KMS-11 (cell line): ENCODE measurements around the gene RIOK2.

Source experiments
- H2AFZ ChIP-seq: fragments of 200-600 bp; sonication (generic); 2 replicates; pipeline ENCODE4 v1.6.1; 2016; ENCODE audit warnings: antibody characterized with exemption, mixed run types, low read depth
- H3K27ac ChIP-seq: fragments of 200-600 bp; sonication (generic); 2 replicates; pipeline ENCODE4 v1.6.1; 2016; ENCODE audit warnings: mild to moderate bottlenecking, mixed run types
- H3K27me3 ChIP-seq: fragments of 200-600 bp; sonication (generic); 2 replicates; pipeline ENCODE4 v1.6.1; 2017; ENCODE audit warnings: mild to moderate bottlenecking, low read depth, mixed run types, moderate library complexity; ENCODE audit not compliant: insufficient read depth
- H3K36me3 ChIP-seq: fragments of 200-600 bp; sonication (generic); 2 replicates; pipeline ENCODE4 v1.6.1; 2017; ENCODE audit warnings: mild to moderate bottlenecking, mixed run types; ENCODE audit not compliant: insufficient read depth
- H3K4me1 ChIP-seq: fragments of 200-600 bp; sonication (generic); 2 replicates; pipeline ENCODE4 v1.6.1; 2016; ENCODE audit warnings: mild to moderate bottlenecking, low read depth, mixed run types; ENCODE audit not compliant: poor library complexity, severe bottlenecking
- H3K4me2 ChIP-seq: fragments of 200-600 bp; sonication (generic); 2 replicates; pipeline ENCODE4 v1.7.0; 2016; ENCODE audit warnings: mild to moderate bottlenecking, mixed run types
- H3K4me3 ChIP-seq: fragments of 200-600 bp; sonication (generic); IDR thresholded peaks from 2 replicates; pipeline ENCODE4 v1.6.1; 2017; ENCODE audit warnings: low read depth, low read length, mixed read lengths; ENCODE audit not compliant: insufficient read depth
- H3K79me2 ChIP-seq: fragments of 200-600 bp; sonication (generic); 2 replicates; pipeline ENCODE4 v1.6.1; 2016; ENCODE audit warnings: low read depth, mixed run types; ENCODE audit not compliant: insufficient read depth
- H3K9ac ChIP-seq: fragments of 200-600 bp; sonication (generic); 2 replicates; pipeline ENCODE4 v1.6.1; 2016; ENCODE audit warnings: mild to moderate bottlenecking, mixed run types
- H4K20me1 ChIP-seq: fragments of 200-600 bp; sonication (generic); 2 replicates; pipeline ENCODE4 v1.6.1; 2016; ENCODE audit warnings: mild to moderate bottlenecking, mixed run types; ENCODE audit not compliant: insufficient read depth
- CTCF ChIP-seq: fragments of 200-600 bp; sonication (generic); conservative IDR thresholded peaks from 2 replicates; pipeline ENCODE4 v1.6.1; 2017; ENCODE audit warnings: low read depth, mild to moderate bottlenecking, antibody characterized with exemption, low read length, moderate library complexity, mixed read lengths

The RIOK2 gene

GRCh38 chr5:97208714-97209113, 25.7 kb upstream of the RIOK2 start:
- no peak overlapping the region for H3K4me2 ChIP-seq

DNA sequence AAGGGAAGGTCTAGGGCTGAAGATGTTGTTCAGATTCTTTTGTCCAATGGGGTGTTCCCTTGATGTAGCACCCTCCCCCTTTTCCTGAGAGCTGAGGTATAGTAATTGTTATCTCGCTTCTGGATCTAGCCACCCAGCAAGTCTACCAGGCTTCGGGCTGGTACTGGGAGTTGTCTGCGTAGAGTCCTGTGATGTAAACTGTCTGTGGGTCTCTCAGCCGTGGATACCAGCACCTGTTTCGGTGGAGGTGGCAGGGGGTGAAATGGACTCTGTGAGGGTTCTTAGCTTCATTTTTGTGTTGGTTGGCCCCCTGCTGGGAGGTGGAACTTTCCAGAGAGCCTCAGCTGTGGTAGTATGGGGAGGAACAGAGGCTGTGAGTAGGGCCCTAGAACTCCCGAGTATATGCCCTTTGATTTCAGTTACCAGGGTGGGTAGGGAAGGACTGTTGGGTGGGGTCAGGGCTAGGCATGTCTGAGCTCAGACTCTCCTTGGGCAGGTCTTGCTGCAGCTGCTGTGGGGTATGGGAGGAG, 25.2 kb upstream of the RIOK2 start:
- no peak overlapping the region for H3K9ac ChIP-seq
- no peak overlapping the region for H2AFZ ChIP-seq
- H3K36me3 ChIP-seq = no peaks in the 10 kb centered on the region
- H3K27ac ChIP-seq = no peak overlapping the region
- H4K20me1 ChIP-seq = no peaks in the 10 kb centered on the region
- TF ChIP-seq CTCF = no peak
- H3K79me2 ChIP-seq = no peaks in the 10 kb centered on the region
- H3K4me2 ChIP-seq = no peak overlapping the region
- no peaks in the 10 kb centered on the region for H3K4me1 ChIP-seq
- H3K27me3 ChIP-seq = no peaks in the 10 kb centered on the region
- no peak overlapping the region for H3K4me3 ChIP-seq

More at GRCh38 chr5:97208714-97209113, 25.7 kb upstream of the RIOK2 start:
- Histone ChIP-seq H3K79me2 (no peaks in the 10 kb centered on the region), H3K27ac (no peak overlapping the region), H3K4me1 (no peaks in the 10 kb centered on the region), H4K20me1 (no peaks in the 10 kb centered on the region), H3K9ac (no peak overlapping the region), H3K27me3 (no peaks in the 10 kb centered on the region), H3K4me3 (no peak overlapping the region), H2AFZ (no peak overlapping the region), H3K36me3 (no peaks in the 10 kb centered on the region)
- no peak for TF ChIP-seq CTCF

DNA sequence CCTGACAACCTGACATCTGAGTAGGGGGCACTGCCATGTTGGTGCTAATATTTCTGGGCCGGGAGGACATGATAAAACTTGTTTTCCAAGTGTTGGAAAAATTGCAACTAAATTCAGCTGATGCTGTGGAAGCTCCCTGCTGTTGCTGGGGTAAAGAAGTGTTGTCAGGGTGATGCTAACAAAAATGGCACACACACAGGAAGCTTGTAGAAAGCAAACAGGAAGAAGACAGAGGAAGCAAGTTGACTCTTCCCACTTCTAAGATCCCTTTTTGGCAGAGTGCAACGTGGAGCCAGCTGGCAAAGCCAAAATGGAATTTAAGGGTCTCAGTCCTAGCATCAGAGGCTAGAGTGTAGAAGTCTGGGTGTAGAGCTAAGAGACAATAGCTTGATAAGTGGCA, 11.3 kb upstream of the RIOK2 start:
- H3K4me1 ChIP-seq = peaks cover 40% of the 10 kb centered on the region
- no peak overlapping the region for H3K4me3 ChIP-seq
- TF ChIP-seq CTCF = no peak
- 0 out of 2 replicates have a peak overlapping the region, but pooled peaks have one; percentile 16 for H2AFZ ChIP-seq
- H3K36me3 ChIP-seq = no peaks in the 10 kb centered on the region
- H3K9ac ChIP-seq = no peak overlapping the region
- H3K27me3 ChIP-seq = no peaks in the 10 kb centered on the region
- H4K20me1 ChIP-seq = no peaks in the 10 kb centered on the region
- no peaks in the 10 kb centered on the region for H3K79me2 ChIP-seq
- H3K27ac ChIP-seq = no peak overlapping the region; the same call in 1 of the 2 replicates
- H3K4me2 ChIP-seq = 0 out of 2 replicates have a peak overlapping the region, but pooled peaks have one; percentile 6

GRCh38 chr5:97193355-97193688, 10.3 kb upstream of the RIOK2 start:
- Histone ChIP-seq H4K20me1 (no peaks in the 10 kb centered on the region), H3K4me2 (peak overlapping the region; percentile 91), H3K4me3 (no peak overlapping the region), H3K9ac (peak overlapping the region; percentile 46; the same call in 1 of the 2 replicates), H3K79me2 (no peaks in the 10 kb centered on the region), H3K27me3 (no peaks in the 10 kb centered on the region), H3K4me1 (peaks cover 40% of the 10 kb centered on the region), H2AFZ (peak overlapping the region; percentile 46), H3K36me3 (no peaks in the 10 kb centered on the region), H3K27ac (peak overlapping the region; percentile 78)
- TF ChIP-seq CTCF = no peak
